Neutrophil (primary cell): Measurements from ENCODE around the gene PRKN.

ENCODE experiments used
- H3K27ac ChIP-seq: fragments of 200-600 bp; sonication (generic); 2 replicates; pipeline ENCODE4 v1.5.1; 2016; ENCODE audit warnings: mild to moderate bottlenecking, moderate library complexity
- H3K27me3 ChIP-seq: fragments of 200-600 bp; sonication (generic); 2 replicates; pipeline ENCODE4 v1.6.0; 2016; ENCODE audit warnings: mild to moderate bottlenecking
- H3K36me3 ChIP-seq: fragments of 200-600 bp; sonication (generic); 2 replicates; pipeline ENCODE4 v1.5.1; 2017
- H3K4me1 ChIP-seq, 2 experiments: fragments of 200-600 bp in 1 of 2; sonication (generic) in 1 of 2; 1 replicate in 1 of 2; 2 replicates in 1 of 2; pipeline versions ENCODE4 v1.5.1 to v1.6.1; 2013 to 2016; ENCODE audit warnings: low read depth in 1 of 2, low read length in 1 of 2, mild to moderate bottlenecking in 1 of 2, moderate library complexity in 1 of 2; ENCODE audit not compliant: control insufficient read depth in 1 of 2, insufficient read depth in 1 of 2
- H3K4me3 ChIP-seq, 2 experiments: fragments of 200-600 bp in 1 of 2; sonication (generic) in 1 of 2; 1 replicate in 1 of 2; 2 replicates in 1 of 2; pipeline ENCODE4 v1.5.1; 2013 to 2016; ENCODE audit warnings: low read depth in 1 of 2, low read length in 1 of 2, mild to moderate bottlenecking in 1 of 2, moderate library complexity in 1 of 2
- H3K9me3 ChIP-seq: fragments of 200-600 bp; sonication (generic); 2 replicates; pipeline ENCODE4 v1.5.1; 2016
- CTCF ChIP-seq: fragments of 200-600 bp; sonication (generic); IDR thresholded peaks from 2 replicates; pipeline ENCODE4 v1.5.1; 2016; ENCODE audit warnings: antibody characterized with exemption

PRKN gene

GRCh38 chr6:162325826-162326225 is 401.7 kb downstream of the PRKN start:
- no peak overlapping the region for H3K27ac ChIP-seq
- no peaks in the 10 kb centered on the region for H3K36me3 ChIP-seq
- H3K27me3 ChIP-seq: no peaks in the 10 kb centered on the region
- no peak for TF ChIP-seq CTCF
- no peaks in the 10 kb centered on the region for H3K4me1 ChIP-seq
- H3K9me3 ChIP-seq: peaks cover 4% of the 10 kb centered on the region
- H3K4me3 ChIP-seq: no peak overlapping the region

DNA sequence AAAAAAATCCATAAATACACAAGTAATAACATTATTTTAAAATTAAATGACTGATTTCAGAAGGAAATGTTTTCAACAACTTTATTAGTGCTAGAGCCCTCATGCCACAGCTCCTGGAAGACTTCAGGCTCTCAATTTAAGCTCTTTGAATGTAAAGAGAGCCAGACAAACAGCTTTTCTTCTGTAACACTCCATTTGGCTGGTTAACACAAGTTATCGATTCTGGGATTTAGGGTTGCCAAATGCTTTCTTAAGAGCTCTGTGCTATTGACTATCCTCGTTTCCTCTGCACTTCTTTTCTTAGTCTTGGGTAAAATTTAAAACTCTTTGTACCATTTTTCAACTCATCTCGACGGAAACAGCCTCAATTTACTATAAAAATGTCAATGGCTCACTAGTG is 402.5 kb downstream of the PRKN start:
- Histone ChIP-seq H3K9me3 (peaks cover 4% of the 10 kb centered on the region), H3K27ac (no peak overlapping the region), H3K4me1 (no peaks in the 10 kb centered on the region), H3K4me3 (no peak overlapping the region), H3K36me3 (no peaks in the 10 kb centered on the region), H3K27me3 (no peaks in the 10 kb centered on the region)
- no peak for TF ChIP-seq CTCF

- Histone ChIP-seq H3K4me3 (no peak overlapping the region), H3K27me3 (no peaks in the 10 kb centered on the region), H3K9me3 (peaks cover 5% of the 10 kb centered on the region), H3K4me1 (no peaks in the 10 kb centered on the region), H3K36me3 (no peaks in the 10 kb centered on the region), H3K27ac (no peak overlapping the region)
- no peak for TF ChIP-seq CTCF
Observed at GRCh38 chr6:162315291-162315690, 412.3 kb downstream of the PRKN start.

- no peaks in the 10 kb centered on the region for H3K9me3 ChIP-seq
- no peak overlapping the region for H3K27ac ChIP-seq
- no peak for TF ChIP-seq CTCF
- no peak overlapping the region for H3K4me3 ChIP-seq
- H3K27me3 ChIP-seq: no peaks in the 10 kb centered on the region
- no peaks in the 10 kb centered on the region for H3K4me1 ChIP-seq
- no peaks in the 10 kb centered on the region for H3K36me3 ChIP-seq
Observed at GRCh38 chr6:162313922-162314660, 413.5 kb downstream of the PRKN start.

- Histone ChIP-seq H3K27me3 (no peaks in the 10 kb centered on the region), H3K4me3 (no peak overlapping the region), H3K36me3 (no peaks in the 10 kb centered on the region), H3K4me1 (no peaks in the 10 kb centered on the region), H3K27ac (no peak overlapping the region), H3K9me3 (no peaks in the 10 kb centered on the region)
- no peak for TF ChIP-seq CTCF
Observed at GRCh38 chr6:162307865-162308264, 419.7 kb downstream of the PRKN start.
